Fibroblast of villous mesenchyme (primary cell): ENCODE results near the gene METAP2. TPM values are rescaled to one million over a fixed set of nuclear protein-coding genes. Genes with fewer than 3 reads are reported as not detected.

Experiments
- DNase-seq: peaks from one replicate; pipeline ENCODE4 v3.0.0-alpha.2; 2010; ENCODE audit warnings: low read depth
- H3K4me3 ChIP-seq: 2 replicates; pipeline ENCODE4 v1.5.1; 2011; ENCODE audit warnings: low read depth, mild to moderate bottlenecking, low read length
- total RNA-seq: library from RNA; depleted of rRNA; stranded (reverse); fragments of >200 nt; gene quantifications from 2 replicates; pipeline ENCODE4 v1.2.3, GENCODE V29; 2012
- TF ChIP-seq, protein P1 (sequence below): IDR thresholded peaks from 2 replicates; pipeline ENCODE4 v1.5.1; 2012; ENCODE audit warnings: low read depth, mild to moderate bottlenecking, low read length; ENCODE audit not compliant: insufficient read depth

Gene METAP2
- total RNA-seq, 1 donor, result 66.5 TPM

DNA sequence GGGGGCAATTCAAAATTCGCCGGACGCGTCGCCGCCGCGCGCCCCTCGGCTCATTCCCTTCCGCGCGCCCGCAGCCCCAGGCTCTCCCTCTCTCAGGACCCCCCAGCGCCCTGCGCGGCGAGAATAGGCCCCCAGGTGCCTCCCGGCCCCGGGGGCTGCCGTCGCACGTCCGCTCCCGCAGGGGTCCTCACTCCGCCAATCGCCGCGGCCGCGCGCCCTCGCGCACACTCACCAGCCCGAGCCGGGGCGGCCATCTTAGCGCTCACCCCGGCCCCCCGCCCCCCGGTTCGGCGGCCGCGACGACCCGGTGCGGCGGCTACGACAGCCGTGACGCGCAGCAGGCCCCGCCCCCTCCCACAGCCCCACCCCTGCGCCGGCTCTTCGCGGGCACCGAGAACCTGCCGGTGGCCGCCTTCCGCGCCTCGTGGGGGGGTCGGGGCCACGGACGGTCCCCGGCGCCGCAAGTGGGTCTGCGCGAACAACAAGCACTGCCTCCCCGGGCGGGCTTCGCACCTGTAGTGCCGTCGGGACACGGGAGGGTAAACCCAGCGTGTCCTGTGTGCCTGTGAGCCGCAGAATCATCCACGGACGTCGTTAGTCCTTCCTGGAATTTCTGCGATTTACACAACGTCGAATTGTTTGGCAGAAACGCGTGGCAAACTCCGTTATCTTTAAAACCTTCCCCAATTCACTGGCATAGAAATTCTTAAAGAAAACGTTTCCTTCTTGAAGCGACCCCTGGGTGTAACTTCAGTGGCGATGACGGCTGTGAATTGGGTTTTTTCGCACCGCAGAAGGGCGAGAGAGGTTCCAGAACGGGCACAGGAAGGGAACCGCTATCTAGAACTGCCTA, 74.8 kb downstream of the METAP2 start:
- TF ChIP-seq, protein P1, sequence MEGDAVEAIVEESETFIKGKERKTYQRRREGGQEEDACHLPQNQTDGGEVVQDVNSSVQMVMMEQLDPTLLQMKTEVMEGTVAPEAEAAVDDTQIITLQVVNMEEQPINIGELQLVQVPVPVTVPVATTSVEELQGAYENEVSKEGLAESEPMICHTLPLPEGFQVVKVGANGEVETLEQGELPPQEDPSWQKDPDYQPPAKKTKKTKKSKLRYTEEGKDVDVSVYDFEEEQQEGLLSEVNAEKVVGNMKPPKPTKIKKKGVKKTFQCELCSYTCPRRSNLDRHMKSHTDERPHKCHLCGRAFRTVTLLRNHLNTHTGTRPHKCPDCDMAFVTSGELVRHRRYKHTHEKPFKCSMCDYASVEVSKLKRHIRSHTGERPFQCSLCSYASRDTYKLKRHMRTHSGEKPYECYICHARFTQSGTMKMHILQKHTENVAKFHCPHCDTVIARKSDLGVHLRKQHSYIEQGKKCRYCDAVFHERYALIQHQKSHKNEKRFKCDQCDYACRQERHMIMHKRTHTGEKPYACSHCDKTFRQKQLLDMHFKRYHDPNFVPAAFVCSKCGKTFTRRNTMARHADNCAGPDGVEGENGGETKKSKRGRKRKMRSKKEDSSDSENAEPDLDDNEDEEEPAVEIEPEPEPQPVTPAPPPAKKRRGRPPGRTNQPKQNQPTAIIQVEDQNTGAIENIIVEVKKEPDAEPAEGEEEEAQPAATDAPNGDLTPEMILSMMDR, result no peak
- peak overlapping the region; percentile 57 for H3K4me3 ChIP-seq
- DNase-seq, result no peak

DNA sequence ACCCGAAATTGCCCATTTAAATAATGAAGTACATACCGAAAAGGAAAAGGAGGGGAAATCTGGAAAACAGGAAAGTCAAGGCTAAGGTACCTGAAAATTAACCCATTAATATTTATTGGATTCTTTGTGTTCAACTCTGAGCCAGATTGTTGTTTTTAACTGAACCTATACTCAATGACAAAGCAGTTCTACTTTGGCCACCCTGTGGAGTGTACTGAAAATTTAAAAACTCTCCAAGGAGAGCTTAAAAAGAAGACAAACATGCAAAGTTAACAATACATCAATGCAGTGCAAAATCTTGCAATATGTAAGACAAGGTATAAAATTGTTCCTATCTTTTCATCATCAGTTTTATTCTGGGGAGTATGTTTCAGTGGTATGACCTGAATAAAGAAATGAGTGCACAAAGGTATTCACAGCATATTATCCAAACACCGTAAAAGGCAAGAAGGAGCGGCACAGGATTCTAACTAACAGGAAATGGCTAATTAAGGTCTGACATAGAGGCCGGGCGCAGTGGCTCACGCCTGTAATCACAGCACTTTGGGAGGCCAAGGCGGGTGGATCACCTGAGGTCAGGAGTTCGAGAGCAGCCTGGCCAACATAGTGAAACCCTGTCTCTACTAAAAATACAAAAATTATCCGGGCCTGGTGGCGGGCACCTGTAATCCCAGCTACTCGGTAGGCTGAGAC, 75.6 kb downstream of the METAP2 start:
- TF ChIP-seq, protein P1, result no peak
- DNase-seq, result no peak
- H3K4me3 ChIP-seq, result no peak overlapping the region

DNA sequence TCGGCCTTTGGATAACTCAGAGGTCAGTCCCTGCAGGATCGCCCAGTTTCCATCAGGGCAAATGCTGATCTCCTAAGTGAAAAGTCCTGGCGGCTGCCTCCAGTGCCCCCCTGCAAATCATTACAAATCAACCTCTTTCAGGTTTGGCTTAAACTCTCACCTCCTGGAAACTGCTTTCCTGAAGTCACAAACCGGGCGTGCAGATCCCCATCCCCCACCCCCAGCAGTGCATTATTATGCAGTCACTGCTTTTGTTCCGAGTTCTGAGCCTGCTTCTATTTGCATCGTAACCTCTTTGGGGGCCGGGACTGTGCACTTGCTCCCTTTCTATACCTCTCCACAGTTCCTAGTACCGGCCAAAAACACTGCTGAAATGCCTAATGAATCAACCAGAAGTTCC, 77.4 kb downstream of the METAP2 start, which contains the start of gene USP44:
Gene USP44 (minus strand): TSS at position 172 of the 400 bp plus-strand sequence. CDS start 17,220 bp downstream, outside the sequence.
- no peak within 1 kb of the TSS for H3K4me3 ChIP-seq
- no peak for DNase-seq
- TF ChIP-seq, protein P1, result no peak

DNA sequence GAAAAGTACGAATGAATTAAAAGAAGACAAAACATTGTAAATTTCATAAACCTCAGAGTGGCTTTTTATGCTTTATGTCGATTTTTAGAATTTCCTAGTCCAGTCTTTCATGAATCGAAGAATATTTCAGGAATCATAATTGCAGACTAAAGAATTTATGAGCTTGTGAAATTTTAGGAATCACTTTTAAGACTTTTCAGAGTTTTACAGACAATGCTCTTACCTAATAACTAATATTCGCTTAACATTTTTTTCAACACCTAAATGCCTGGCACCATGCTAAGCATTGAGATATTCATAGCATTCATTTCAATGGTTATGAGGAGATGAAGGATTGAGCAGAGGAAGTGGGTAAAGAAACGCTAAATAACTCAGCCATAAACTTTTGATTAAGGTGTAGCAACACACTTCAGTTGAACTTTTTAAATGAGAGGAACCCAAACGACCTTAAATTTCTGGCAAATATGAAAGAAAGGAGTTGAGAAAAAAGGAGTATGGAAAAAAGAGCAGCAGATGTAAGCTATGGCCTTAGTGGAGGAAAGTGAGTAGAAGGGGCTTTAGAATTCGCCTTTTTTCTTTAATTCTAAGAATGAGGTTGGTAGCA, 78.1 kb downstream of the METAP2 start:
- H3K4me3 ChIP-seq, result no peak overlapping the region
- TF ChIP-seq, protein P1, result no peak
- no peak for DNase-seq

DNA sequence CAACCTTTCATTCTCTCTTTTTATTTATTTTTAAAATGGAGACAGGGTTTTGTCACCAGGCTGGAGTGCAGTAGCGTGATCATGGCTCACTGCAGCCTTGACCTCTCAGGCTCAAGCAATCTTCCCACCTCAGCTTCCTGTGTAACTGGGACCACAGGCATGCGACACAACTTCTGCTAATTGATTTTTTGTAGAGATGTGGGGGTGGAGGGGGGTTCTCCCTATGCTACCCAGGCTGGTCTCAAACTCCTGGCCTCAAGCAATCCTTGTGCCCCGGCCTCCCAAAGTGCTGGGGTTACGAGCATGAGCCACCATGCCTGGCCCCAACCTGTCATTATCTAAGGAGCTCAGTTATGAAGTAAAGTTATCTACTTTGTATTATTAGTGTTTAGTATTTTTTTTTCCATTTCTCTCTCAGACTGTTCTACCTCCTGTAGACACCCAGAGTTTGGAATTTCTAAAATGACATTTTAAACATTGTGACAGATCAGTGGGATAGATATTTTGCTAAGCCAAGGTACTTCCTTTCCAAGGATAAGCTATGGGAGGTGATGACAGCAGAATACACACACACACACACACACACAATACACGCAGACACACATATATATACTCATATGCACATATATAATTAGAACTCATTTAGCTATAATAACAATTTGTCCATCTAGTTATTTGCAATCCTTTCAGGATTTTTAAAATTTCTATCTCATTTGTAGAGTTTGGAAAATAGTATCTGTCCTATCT, 79.4 kb downstream of the METAP2 start:
- TF ChIP-seq, protein P1, result no peak

DNA sequence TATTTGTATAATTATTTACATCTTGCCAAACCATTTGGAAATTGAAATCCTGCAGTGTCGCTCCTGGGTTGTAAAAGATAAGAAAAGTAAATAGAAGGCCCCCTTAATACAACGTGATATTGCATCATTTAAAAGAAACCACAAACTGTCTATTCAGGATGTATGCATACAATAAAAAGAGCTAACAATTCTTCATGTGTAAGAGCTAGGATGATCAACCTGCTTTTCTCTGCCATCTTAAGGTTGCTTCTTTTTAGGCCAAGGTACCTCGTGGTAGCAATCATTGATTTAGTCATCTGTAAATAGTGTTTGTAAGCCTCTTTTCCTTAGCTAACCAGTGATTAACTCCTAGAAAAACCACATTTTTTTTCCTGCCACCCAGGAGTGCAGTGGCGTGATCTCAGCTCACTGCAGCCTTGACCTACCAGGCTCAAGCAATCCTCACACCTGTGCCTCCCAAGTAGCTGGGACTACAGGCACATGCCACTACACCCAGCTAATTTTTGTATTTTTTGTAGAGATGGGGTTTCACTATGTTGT, 80.7 kb downstream of the METAP2 start:
- H3K4me3 ChIP-seq, result no peak overlapping the region
- TF ChIP-seq, protein P1, result no peak
- no peak for DNase-seq

More for the DNA sequence above, 79.4 kb downstream of the METAP2 start:
- DNase-seq, result no peak
- no peak overlapping the region for H3K4me3 ChIP-seq
